Measurements from ENCODE around the gene MOGAT2.

- TF ChIP-seq ZNF274 (IDR thresholded peaks at IDR 0.05; ENCODE audit: low read depth, low read length) (no peak), YY1 (IDR thresholded peaks at IDR 0.05; ENCODE audit: insufficient read depth, insufficient read length) (no peak), SUZ12 (IDR thresholded peaks at IDR 0.05; ENCODE audit: extremely low read depth, insufficient read depth, insufficient read length) (no peak)
Measured at GRCh38 chr11:75766443-75767227, 49.0 kb downstream of the MOGAT2 start.
